Left lung (tissue), 10 donors: ENCODE measurements around the gene LSM3. TPM values are rescaled to one million over a fixed set of nuclear protein-coding genes. Genes with fewer than 3 reads are reported as not detected.
A peak's percentile ranks its signal among the peaks of the same experiment; 100 is the strongest.

Experiments
- ATAC-seq: fragments of 200-7000 bp; cut with Tn5 transposase; one replicate; pipeline ENCODE4 v1.9.1; 2020; ENCODE audit warnings: moderate library complexity
- DNase-seq, 4 donors: peaks; one replicate each; pipeline ENCODE4 v3.0.0-alpha.2; 2013 to 2020
- H3K27ac ChIP-seq, 2 donors: fragments of 200-600 bp; sonication (generic) in 1 of 2; one replicate each; pipeline versions ENCODE4 v1.5.0 to v1.8.0; 2020 to 2021
- H3K27me3 ChIP-seq, 2 donors: fragments of 200-600 bp; sonication (generic) in 1 of 2; one replicate each; pipeline versions ENCODE4 v1.5.0 to v1.8.0; 2020 to 2021
- H3K36me3 ChIP-seq, 2 donors: fragments of 200-600 bp; sonication (generic) in 1 of 2; one replicate each; pipeline versions ENCODE4 v1.5.0 to v1.8.0; 2020 to 2021
- H3K4me1 ChIP-seq, 2 donors: fragments of 200-600 bp; one replicate each; pipeline ENCODE4 v1.8.0; 2021
- H3K4me3 ChIP-seq, 2 donors: fragments of 200-600 bp; sonication (generic) in 1 of 2; one replicate each; pipeline versions ENCODE4 v1.5.0 to v1.8.0; 2020 to 2021; ENCODE audit warnings: mild to moderate bottlenecking in 1 of 2
- H3K9me3 ChIP-seq, 2 donors: fragments of 200-600 bp; sonication (generic) in 1 of 2; one replicate each; pipeline versions ENCODE4 v1.5.0 to v1.8.0; 2020 to 2021
- intact Hi-C, 2 donors: fragments of 100-400 bp; cut with DNase I; formaldehyde crosslinking; loops; one replicate each; pipeline versions ENCODE4 v1.11.2 to v1.14.2; 2022
- polyA plus RNA-seq, 6 donors: library from polyadenylated mRNA; unstranded; fragments of 120-200 nt; gene quantifications; one replicate each; pipeline ENCODE4 v1.2.1, GENCODE V29; 2013; ENCODE audit not compliant: insufficient read length in 6 of 6
- total RNA-seq, 2 donors: library from RNA; stranded (reverse); fragmentation: NEBNext Ultra II Directional; extraction: Animal tissue kit (Norgen Biotek cat#: 25700); gene quantifications; one replicate each; pipeline ENCODE4 v1.2.1, GENCODE V29; 2021
- TF ChIP-seq, protein P1 (sequence below), 2 donors: fragments of 200-600 bp; sonication (generic) in 1 of 2; IDR thresholded peaks; one replicate each; pipeline versions ENCODE4 v1.5.0 to v1.8.0; 2021; ENCODE audit warnings: antibody characterized with exemption in 2 of 2
- donor health status: DM: no; HTN: yes; CAD: no.
- donor health status: DM: no; HTN: no; CAD: no.

LSM3 gene
- total and polyA plus RNA-seq, 8 donors = 10.6 to 16.5 (median 15.2) TPM

DNA sequence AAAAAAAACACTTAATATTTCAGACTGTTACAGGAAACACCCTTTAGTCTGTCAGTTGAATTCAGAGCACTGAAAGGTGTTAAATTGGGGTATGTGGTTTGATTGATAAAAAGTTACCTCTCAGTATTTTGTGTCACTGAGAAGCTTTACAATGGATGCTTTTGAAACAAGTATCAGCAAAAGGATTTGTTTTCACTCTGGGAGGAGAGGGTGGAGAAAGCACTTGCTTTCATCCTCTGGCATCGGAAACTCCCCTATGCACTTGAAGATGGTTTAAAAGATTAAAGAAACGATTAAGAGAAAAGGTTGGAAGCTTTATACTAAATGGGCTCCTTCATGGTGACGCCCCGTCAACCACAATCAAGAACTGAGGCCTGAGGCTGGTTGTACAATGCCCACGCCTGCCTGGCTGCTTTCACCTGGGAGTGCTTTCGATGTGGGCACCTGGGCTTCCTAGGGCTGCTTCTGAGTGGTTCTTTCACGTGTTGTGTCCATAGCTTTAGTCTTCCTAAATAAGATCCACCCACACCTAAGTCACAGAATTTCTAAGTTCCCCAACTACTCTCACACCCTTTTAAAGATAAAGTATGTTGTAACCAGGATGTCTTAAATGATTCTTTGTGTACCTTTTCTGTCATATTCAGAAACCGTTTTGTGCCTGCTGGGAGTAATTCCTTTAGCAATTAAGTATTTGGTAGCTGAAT lies 35.9 kb upstream of the LSM3 start:
- Histone ChIP-seq H3K36me3 (peaks cover 0 to 76% of the 10 kb centered on the region in 2 donors), H3K27me3 (no peaks in the 10 kb centered on the region), H3K9me3 (no peaks in the 10 kb centered on the region), H3K4me1 (peaks cover 25 to 41% of the 10 kb centered on the region in 2 donors), H3K27ac (peak overlapping the region; percentile 92 to 99), H3K4me3 (no peak overlapping the region)
- no peak for ATAC-seq
- DNase-seq = no peak
- intact Hi-C loops = no loop called here
- TF ChIP-seq, protein P1, sequence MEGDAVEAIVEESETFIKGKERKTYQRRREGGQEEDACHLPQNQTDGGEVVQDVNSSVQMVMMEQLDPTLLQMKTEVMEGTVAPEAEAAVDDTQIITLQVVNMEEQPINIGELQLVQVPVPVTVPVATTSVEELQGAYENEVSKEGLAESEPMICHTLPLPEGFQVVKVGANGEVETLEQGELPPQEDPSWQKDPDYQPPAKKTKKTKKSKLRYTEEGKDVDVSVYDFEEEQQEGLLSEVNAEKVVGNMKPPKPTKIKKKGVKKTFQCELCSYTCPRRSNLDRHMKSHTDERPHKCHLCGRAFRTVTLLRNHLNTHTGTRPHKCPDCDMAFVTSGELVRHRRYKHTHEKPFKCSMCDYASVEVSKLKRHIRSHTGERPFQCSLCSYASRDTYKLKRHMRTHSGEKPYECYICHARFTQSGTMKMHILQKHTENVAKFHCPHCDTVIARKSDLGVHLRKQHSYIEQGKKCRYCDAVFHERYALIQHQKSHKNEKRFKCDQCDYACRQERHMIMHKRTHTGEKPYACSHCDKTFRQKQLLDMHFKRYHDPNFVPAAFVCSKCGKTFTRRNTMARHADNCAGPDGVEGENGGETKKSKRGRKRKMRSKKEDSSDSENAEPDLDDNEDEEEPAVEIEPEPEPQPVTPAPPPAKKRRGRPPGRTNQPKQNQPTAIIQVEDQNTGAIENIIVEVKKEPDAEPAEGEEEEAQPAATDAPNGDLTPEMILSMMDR (IDR thresholded peaks at IDR 0.05) = no peak

DNA sequence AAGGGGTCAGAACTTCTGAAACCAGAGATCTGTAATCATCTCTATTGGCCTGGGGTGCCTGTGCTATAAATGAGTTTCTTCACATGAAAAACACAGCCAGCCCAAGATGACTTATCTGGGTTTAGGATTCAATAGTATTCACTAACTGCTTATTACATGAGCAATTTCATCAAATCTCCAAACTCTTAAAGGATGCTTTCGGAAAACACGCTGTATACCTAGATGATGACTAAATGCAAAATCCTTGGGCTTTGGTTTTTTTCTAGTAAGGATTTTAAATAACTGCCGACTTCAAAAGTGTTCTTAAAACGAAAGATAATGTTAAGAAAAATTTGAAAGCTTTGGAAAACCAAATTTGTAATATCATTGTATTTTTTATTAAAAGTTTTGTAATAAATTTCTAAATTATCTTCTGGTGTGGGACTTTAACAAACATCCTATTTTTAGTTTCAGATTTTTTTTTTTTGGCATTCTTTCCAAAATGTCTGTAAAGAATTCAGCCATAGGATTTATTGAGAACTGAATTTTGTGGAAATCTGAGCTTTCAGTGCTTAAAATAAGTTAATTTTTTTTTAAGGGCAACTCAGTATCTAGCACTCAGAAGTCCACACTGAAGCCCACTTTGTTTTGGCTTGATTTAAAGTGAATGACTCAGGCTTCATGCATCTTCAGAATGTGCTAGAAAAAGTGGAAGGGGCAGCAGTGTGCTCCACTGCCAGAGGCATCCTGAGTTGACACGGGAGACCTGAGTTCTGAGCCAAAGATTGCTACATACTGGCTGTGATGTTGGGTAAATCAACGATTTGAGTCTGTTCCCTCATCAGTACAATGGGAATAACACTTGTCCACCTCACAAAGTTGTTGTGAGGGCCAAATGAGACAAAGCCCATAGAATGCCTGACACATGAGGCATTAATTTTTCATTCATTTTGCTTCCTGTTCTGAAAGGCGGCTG lies 35.1 kb upstream of the LSM3 start:
- no peaks in the 10 kb centered on the region for H3K9me3 ChIP-seq
- intact Hi-C loops = loop anchor here in 1 of 2 donors (2.0 kb wide), 1 partner anchor 35 kb away; the partner anchor contains the start of genes LSM3 and XPC
- H3K27ac ChIP-seq = peak overlapping the region; percentile 92 to 99
- H3K36me3 ChIP-seq = peaks cover 0 to 76% of the 10 kb centered on the region in 2 donors
- peaks cover 25 to 41% of the 10 kb centered on the region in 2 donors for H3K4me1 ChIP-seq
- H3K4me3 ChIP-seq = no peak overlapping the region
- TF ChIP-seq, protein P1 (IDR thresholded peaks at IDR 0.05) = no peak
- no peaks in the 10 kb centered on the region for H3K27me3 ChIP-seq
- peak; percentile 61 for ATAC-seq
- DNase-seq = peak in 2 of 4 donors; percentile 75 to 80

DNA sequence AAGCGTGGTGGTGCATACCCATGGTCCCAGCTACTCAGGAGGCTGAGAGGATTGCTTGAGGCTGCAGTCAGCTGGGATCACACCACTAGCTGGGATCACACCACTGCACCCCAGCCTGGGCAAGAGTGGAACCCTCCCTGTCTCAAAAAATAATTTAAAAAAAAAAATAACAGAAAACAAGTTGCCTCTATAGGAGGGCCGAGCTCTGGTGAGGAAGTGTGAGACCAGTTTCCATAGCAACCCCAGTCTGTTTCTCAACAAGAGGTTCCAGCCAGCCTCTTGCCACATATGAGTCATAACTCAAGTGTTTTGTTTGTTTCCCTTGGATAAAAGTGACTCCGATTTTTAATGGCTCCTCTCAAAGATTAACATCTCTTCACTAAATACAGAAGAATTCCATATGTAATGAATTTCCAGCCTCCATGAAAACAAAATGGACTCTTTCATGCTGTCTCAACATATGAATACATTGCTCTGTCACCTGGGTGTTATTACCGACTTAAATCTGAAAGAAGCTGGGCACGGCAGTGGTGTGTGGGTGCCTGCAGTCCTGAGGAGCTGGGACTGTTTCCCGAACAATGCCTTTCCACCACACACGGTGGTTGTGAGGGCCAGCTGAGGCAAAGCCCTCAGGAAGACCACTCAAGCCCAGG lies 34.1 kb upstream of the LSM3 start:
- ATAC-seq = peak; percentile 81
- Histone ChIP-seq H3K27ac (peak overlapping the region; percentile 92 to 99), H3K4me1 (peaks cover 25 to 41% of the 10 kb centered on the region in 2 donors)

DNA sequence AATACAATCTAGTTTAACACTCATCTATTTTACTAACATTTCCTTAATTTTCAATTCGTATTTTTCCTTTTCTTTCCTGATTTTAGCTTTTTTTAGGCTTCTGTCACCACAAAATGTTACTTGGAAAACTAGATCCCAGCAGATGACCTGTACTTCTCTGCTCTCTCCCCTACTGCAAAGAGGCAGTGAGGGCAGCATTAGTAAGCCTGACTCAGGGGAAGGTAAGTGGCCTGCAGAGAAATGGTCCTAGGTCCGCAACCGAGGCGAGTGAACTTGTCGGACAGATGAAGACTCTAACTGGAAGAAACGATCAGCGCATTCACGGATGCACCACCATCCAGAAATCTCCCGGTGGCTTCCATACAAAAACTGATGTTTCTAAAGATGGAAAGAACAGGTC lies 33.4 kb upstream of the LSM3 start:
- TF ChIP-seq, protein P1 (IDR thresholded peaks at IDR 0.05) = no peak
- Histone ChIP-seq H3K27me3 (no peaks in the 10 kb centered on the region), H3K36me3 (peaks cover 0 to 64% of the 10 kb centered on the region in 2 donors), H3K9me3 (no peaks in the 10 kb centered on the region), H3K4me1 (peaks cover 25 to 41% of the 10 kb centered on the region in 2 donors), H3K4me3 (peak overlapping the region in 1 of 2 donors; percentile 21), H3K27ac (peak overlapping the region; percentile 92 to 99)
- DNase-seq (peak in 1 of 4 donors; percentile 36), ATAC-seq (peak; percentile 6)
- intact Hi-C loops = loop anchor here in 1 of 2 donors (2.0 kb wide), 1 partner anchor 34 kb away; the partner anchor contains the start of genes LSM3 and XPC

More for the DNA sequence above, 34.1 kb upstream of the LSM3 start:
- H3K9me3 ChIP-seq = no peaks in the 10 kb centered on the region
- H3K4me3 ChIP-seq = peak overlapping the region in 1 of 2 donors; percentile 21
- peak in 3 of 4 donors; percentile 80 to 97 (median 92) for DNase-seq
- H3K27me3 ChIP-seq = no peaks in the 10 kb centered on the region
- intact Hi-C loops = loop anchor here in 1 of 2 donors (2.0 kb wide), 1 partner anchor 34 kb away; the partner anchor contains the start of genes LSM3 and XPC
- H3K36me3 ChIP-seq = peaks cover 0 to 71% of the 10 kb centered on the region in 2 donors
- TF ChIP-seq, protein P1 (IDR thresholded peaks at IDR 0.05) = no peak
